HCT116 (cell line): ENCODE data around the gene NAMPT. TPM values are rescaled to one million over a fixed set of nuclear protein-coding genes. Genes with fewer than 3 reads are reported as not detected.

Source experiments
- ATAC-seq: fragments of 200-7000 bp; cut with Tn5 transposase; 2 replicates; pipeline ENCODE4 v1.9.1; 2020; ENCODE audit warnings: mild to moderate bottlenecking, moderate library complexity
- BruUV-seq: library from RNA; stranded (reverse); fragments of 400-500 nt; replicated peaks from 2 replicates; lab custom pipeline; 2021; lab: Mats Ljungman, UMichigan
- CTCF ChIA-PET: fragments of 300-600 bp; sonication (Branson Sonifier 250); formaldehyde crosslinking; loops from one replicate; lab custom pipeline; 2021; ENCODE audit warnings: antibody characterized with exemption; lab: Charles Lee
- POLR2A ChIA-PET: fragments of 300-600, 350-600 bp; sonication (Branson Sonifier 250); formaldehyde crosslinking; loops from one replicate; lab custom pipeline; 2021; ENCODE audit warnings: antibody characterized with exemption; lab: Charles Lee
- RAD21 ChIA-PET, 2 experiments: fragments of 300-600 bp; sonication (Branson Sonifier 250); formaldehyde crosslinking; loops; one replicate each; lab custom pipeline; 2023; ENCODE audit warnings: low total read pairs in 2 of 2; ENCODE audit not compliant: uncharacterized antibody in 2 of 2, unreplicated experiment in 2 of 2, low non-redundant PET in 1 of 2; lab: Charles Lee
- DNase-seq: peaks from one replicate; pipeline ENCODE4 v3.0.0-alpha.2; 2010; ENCODE audit warnings: low read depth, low spot score
- H2AFZ ChIP-seq: fragments of 200-600 bp; shearing (Covaris generic), sonication (generic); 2 replicates; pipeline ENCODE4 v1.6.1; 2017; ENCODE audit warnings: low read depth, mixed run types, mixed read lengths, antibody characterized with exemption, low read length; ENCODE audit not compliant: poor library complexity, severe bottlenecking
- H3K27ac ChIP-seq: 2 replicates; pipeline ENCODE4 v1.5.1; 2012; ENCODE audit warnings: low read depth, low read length
- H3K27me3 ChIP-seq: fragments of 200-600 bp; sonication (generic); 2 replicates; pipeline ENCODE4 v1.6.1; 2016; ENCODE audit warnings: mixed run types, low read length, mixed read lengths; ENCODE audit not compliant: insufficient read depth
- H3K36me3 ChIP-seq, 2 experiments: fragments of 200-500 bp in 1 of 2; fragments of 200-600 bp in 1 of 2; sonication (Bioruptor generic) in 1 of 2; sonication (generic) in 1 of 2; 2 replicates each; pipeline versions ENCODE4 v1.5.1 to v1.6.1; 2014 to 2016; ENCODE audit warnings: low read length in 2 of 2, inconsistent platforms in 1 of 2, mixed read lengths in 1 of 2, mixed run types in 1 of 2; ENCODE audit not compliant: insufficient read depth in 2 of 2, control insufficient read depth in 1 of 2
- H3K4me1 ChIP-seq, 2 experiments: fragments of 200-600 bp in 1 of 2; sonication (generic) in 1 of 2; 2 replicates each; pipeline versions ENCODE4 v1.5.1 to v1.6.1; 2012 to 2017; ENCODE audit warnings: low read length in 2 of 2, inconsistent platforms in 1 of 2, mild to moderate bottlenecking in 1 of 2, mixed read lengths in 1 of 2, mixed run types in 1 of 2, moderate library complexity in 1 of 2; ENCODE audit not compliant: insufficient read depth in 2 of 2, control insufficient read depth in 1 of 2
- H3K4me2 ChIP-seq: fragments of 200-600 bp; sonication (generic); 2 replicates; pipeline ENCODE4 v1.6.1; 2017; ENCODE audit warnings: mixed run types, low read length, mixed read lengths
- H3K4me3 ChIP-seq, 2 experiments: fragments of 200-600 bp in 1 of 2; sonication (generic) in 1 of 2; replicated peaks in 1 of 2; 2 replicates each; pipeline ENCODE4 v1.5.1; 2011 to 2016; ENCODE audit warnings: low read length in 2 of 2, control low read depth in 1 of 2, low read depth in 1 of 2, mild to moderate bottlenecking in 1 of 2, mixed read lengths in 1 of 2, mixed run types in 1 of 2
- H3K79me2 ChIP-seq: fragments of 200-600 bp; sonication (generic); 2 replicates; pipeline ENCODE4 v1.6.1; 2017; ENCODE audit warnings: mild to moderate bottlenecking, mixed run types, low read length, moderate library complexity, mixed read lengths; ENCODE audit not compliant: insufficient read depth
- H3K9ac ChIP-seq: fragments of 200-600 bp; sonication (generic); 2 replicates; pipeline ENCODE4 v1.6.1; 2016; ENCODE audit warnings: low read length, mixed read lengths
- H3K9me2 ChIP-seq: fragments of 200-600 bp; sonication (generic), shearing (Covaris generic); 2 replicates; pipeline ENCODE4 v1.6.1; 2017; ENCODE audit warnings: mixed run types, mild to moderate bottlenecking, moderate library complexity; ENCODE audit not compliant: insufficient read depth
- H3K9me3 ChIP-seq, 2 experiments: fragments of 200-500 bp in 1 of 2; fragments of 200-600 bp in 1 of 2; sonication (Bioruptor generic) in 1 of 2; sonication (generic) in 1 of 2; 2 replicates each; pipeline ENCODE4 v1.6.1; 2014 to 2017; ENCODE audit warnings: low read length in 2 of 2, mixed read lengths in 2 of 2, inconsistent platforms in 1 of 2, low read depth in 1 of 2, mild to moderate bottlenecking in 1 of 2, mixed run types in 1 of 2, moderate library complexity in 1 of 2; ENCODE audit not compliant: control insufficient read depth in 1 of 2, insufficient read depth in 1 of 2
- H4K20me1 ChIP-seq: fragments of 200-600 bp; sonication (generic), shearing (Covaris generic); 2 replicates; pipeline ENCODE4 v1.6.1; 2017; ENCODE audit warnings: mixed run types, mild to moderate bottlenecking, moderate library complexity; ENCODE audit not compliant: insufficient read depth
- ELF1 ChIP-seq: IDR thresholded peaks from 2 replicates; pipeline ENCODE4 v1.6.1; 2012; ENCODE audit warnings: low read depth, borderline replicate concordance
- EZH2 ChIP-seq: fragments of 200-600 bp; sonication (generic); IDR thresholded peaks from 2 replicates; pipeline ENCODE4 v1.6.1; 2017; ENCODE audit warnings: antibody characterized with exemption, mixed run types
- POLR2AphosphoS5 ChIP-seq: IDR thresholded peaks from 2 replicates; pipeline ENCODE4 v1.6.1; 2011; ENCODE audit warnings: mild to moderate bottlenecking, low read depth, low read length, moderate library complexity
- RAD21 ChIP-seq: IDR thresholded peaks from 2 replicates; pipeline ENCODE4 v1.6.1; 2012; ENCODE audit warnings: low read depth, mild to moderate bottlenecking
- ZFX ChIP-seq: fragments of 450-650 bp; IDR thresholded peaks from 2 replicates; pipeline ENCODE4 v1.6.1; 2017
- ZNF274 ChIP-seq: fragments of 200-500 bp; sonication (Bioruptor generic); IDR thresholded peaks from 2 replicates; pipeline ENCODE4 v1.6.1; 2014; ENCODE audit warnings: mild to moderate bottlenecking, low read depth, low read length, inconsistent platforms
- intact Hi-C: fragments of 100-400 bp; cut with micrococcal nuclease; formaldehyde crosslinking; loops from 2 replicates; pipeline ENCODE4 v1.10.0; 2022
- total RNA-seq: library from RNA; stranded (reverse); gene quantifications from one replicate; pipeline ENCODE4 v1.2.1, GENCODE V29; 2021; ENCODE audit not compliant: unreplicated experiment
- TF ChIP-seq, protein P1 (sequence below): IDR thresholded peaks from 2 replicates; pipeline ENCODE4 v1.6.1; 2012; ENCODE audit warnings: low read depth

Gene NAMPT
- total RNA-seq, 1 experiment from 2014 or later: 113 TPM

DNA sequence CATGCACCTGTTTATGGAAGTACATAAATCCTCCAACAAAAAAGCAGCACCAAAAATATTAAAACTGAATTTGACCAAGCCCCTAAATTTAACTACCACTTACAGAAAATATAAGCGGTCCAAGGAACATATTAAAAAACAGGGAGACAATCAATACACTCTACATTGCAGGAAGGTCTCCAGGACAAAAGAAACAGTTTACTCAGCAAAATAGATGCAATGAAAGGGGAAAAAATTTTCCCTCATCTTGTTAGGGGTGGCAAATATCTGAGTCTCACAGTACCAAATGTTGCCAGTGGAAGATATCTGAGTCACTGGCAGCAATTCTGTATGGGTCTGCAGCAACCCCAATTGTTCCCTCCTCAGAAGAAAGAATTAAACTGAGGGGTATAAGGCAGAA, 50.4 kb downstream of the NAMPT start (continued):
- TF ChIP-seq, protein P1, sequence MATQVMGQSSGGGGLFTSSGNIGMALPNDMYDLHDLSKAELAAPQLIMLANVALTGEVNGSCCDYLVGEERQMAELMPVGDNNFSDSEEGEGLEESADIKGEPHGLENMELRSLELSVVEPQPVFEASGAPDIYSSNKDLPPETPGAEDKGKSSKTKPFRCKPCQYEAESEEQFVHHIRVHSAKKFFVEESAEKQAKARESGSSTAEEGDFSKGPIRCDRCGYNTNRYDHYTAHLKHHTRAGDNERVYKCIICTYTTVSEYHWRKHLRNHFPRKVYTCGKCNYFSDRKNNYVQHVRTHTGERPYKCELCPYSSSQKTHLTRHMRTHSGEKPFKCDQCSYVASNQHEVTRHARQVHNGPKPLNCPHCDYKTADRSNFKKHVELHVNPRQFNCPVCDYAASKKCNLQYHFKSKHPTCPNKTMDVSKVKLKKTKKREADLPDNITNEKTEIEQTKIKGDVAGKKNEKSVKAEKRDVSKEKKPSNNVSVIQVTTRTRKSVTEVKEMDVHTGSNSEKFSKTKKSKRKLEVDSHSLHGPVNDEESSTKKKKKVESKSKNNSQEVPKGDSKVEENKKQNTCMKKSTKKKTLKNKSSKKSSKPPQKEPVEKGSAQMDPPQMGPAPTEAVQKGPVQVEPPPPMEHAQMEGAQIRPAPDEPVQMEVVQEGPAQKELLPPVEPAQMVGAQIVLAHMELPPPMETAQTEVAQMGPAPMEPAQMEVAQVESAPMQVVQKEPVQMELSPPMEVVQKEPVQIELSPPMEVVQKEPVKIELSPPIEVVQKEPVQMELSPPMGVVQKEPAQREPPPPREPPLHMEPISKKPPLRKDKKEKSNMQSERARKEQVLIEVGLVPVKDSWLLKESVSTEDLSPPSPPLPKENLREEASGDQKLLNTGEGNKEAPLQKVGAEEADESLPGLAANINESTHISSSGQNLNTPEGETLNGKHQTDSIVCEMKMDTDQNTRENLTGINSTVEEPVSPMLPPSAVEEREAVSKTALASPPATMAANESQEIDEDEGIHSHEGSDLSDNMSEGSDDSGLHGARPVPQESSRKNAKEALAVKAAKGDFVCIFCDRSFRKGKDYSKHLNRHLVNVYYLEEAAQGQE: no peak
- TF ChIP-seq ZFX: no peak

GRCh38 chr7:106231856-106232490, 52.8 kb downstream of the NAMPT start:
- ChIA-PET RAD21 (no interaction called here), POLR2A (no interaction called here), CTCF (no interaction called here)
- BruUV-seq: no TSS peak
- H3K4me2 ChIP-seq: no peak overlapping the region
- no peak for DNase-seq
- H2AFZ ChIP-seq: no peak overlapping the region
- no peak overlapping the region for H3K9ac ChIP-seq
- H3K4me1 ChIP-seq: no peaks in the 10 kb centered on the region
- H3K4me3 ChIP-seq: no peak overlapping the region
- intact Hi-C loops: no loop called here
- ATAC-seq: no peak
- no peaks in the 10 kb centered on the region for H3K36me3 ChIP-seq
- no peaks in the 10 kb centered on the region for H4K20me1 ChIP-seq
- H3K79me2 ChIP-seq: no peaks in the 10 kb centered on the region
- H3K9me3 ChIP-seq: no peaks in the 10 kb centered on the region
- no peaks in the 10 kb centered on the region for H3K27me3 ChIP-seq
- no peak overlapping the region for H3K27ac ChIP-seq
- TF ChIP-seq, protein P1: no peak
- TF ChIP-seq EZH2: no peak
- TF ChIP-seq RAD21: no peak
- TF ChIP-seq ELF1: no peak
- TF ChIP-seq POLR2AphosphoS5: no peak
- TF ChIP-seq ZNF274: no peak
- H3K9me2 ChIP-seq: no peaks in the 10 kb centered on the region
